A673 (cell line): ENCODE data around the gene ZC3H12C. TPM values are rescaled to one million over a fixed set of nuclear protein-coding genes. Genes with fewer than 3 reads are reported as not detected.

Source experiments
- BruUV-seq: library from RNA; stranded (reverse); fragments of 400-500 nt; replicated peaks from 2 replicates; lab custom pipeline; 2021; lab: Mats Ljungman, UMichigan
- CTCF ChIA-PET: fragments of 300-600 bp; sonication (Branson Sonifier 250); formaldehyde crosslinking; loops from one replicate; lab custom pipeline; 2022; ENCODE audit warnings: antibody characterized with exemption; lab: Charles Lee
- POLR2A ChIA-PET: fragments of 300-600 bp; sonication (Branson Sonifier 250); formaldehyde crosslinking; loops from one replicate; lab custom pipeline; 2022; ENCODE audit warnings: antibody characterized with exemption; ENCODE audit not compliant: low non-redundant PET; lab: Charles Lee
- DNase-seq: peaks from one replicate; pipeline ENCODE4 v3.0.0-alpha.2; 2015; ENCODE audit warnings: low spot score
- H3K27ac ChIP-seq: fragments of 200-600 bp; sonication (generic); 2 replicates; pipeline ENCODE4 v1.5.1; 2016; ENCODE audit warnings: mixed run types, low read depth, mild to moderate bottlenecking, mixed read lengths, antibody characterized with exemption, low read length; ENCODE audit not compliant: poor library complexity, severe bottlenecking
- H3K27me3 ChIP-seq: fragments of 200-600 bp; sonication (generic); replicated peaks from 2 replicates; pipeline ENCODE4 v1.6.1; 2017; ENCODE audit warnings: mixed run types, low read depth, mild to moderate bottlenecking, mixed read lengths, antibody characterized with exemption, low read length; ENCODE audit not compliant: insufficient read depth, poor library complexity
- H3K36me3 ChIP-seq: fragments of 200-600 bp; sonication (generic); 2 replicates; pipeline ENCODE4 v1.6.1; 2016; ENCODE audit warnings: mixed run types, mild to moderate bottlenecking, mixed read lengths, antibody characterized with exemption, low read length; ENCODE audit not compliant: insufficient read depth, poor library complexity, severe bottlenecking
- H3K4me1 ChIP-seq: fragments of 200-600 bp; sonication (generic); 2 replicates; pipeline ENCODE4 v1.6.1; 2017; ENCODE audit warnings: mixed run types, mild to moderate bottlenecking, mixed read lengths, antibody characterized with exemption, low read length; ENCODE audit not compliant: insufficient read depth, poor library complexity, severe bottlenecking
- H3K4me3 ChIP-seq: fragments of 200-600 bp; sonication (generic); 2 replicates; pipeline ENCODE4 v1.5.1; 2016; ENCODE audit warnings: low read depth, mixed run types, mild to moderate bottlenecking, mixed read lengths, low read length; ENCODE audit not compliant: poor library complexity, severe bottlenecking
- H3K9me3 ChIP-seq: fragments of 200-600 bp; sonication (generic); 2 replicates; pipeline ENCODE4 v1.6.1; 2016; ENCODE audit warnings: mixed run types, low read depth, mild to moderate bottlenecking, mixed read lengths, antibody characterized with exemption, low read length; ENCODE audit not compliant: poor library complexity, severe bottlenecking
- EZH2 ChIP-seq: fragments of 200-600 bp; sonication (generic); IDR thresholded peaks from 2 replicates; pipeline ENCODE4 v1.6.1; 2017; ENCODE audit warnings: borderline replicate concordance, low read depth, mild to moderate bottlenecking, mixed read lengths, antibody characterized with exemption, low read length; ENCODE audit not compliant: poor library complexity, severe bottlenecking
- intact Hi-C: fragments of 100-400 bp; cut with micrococcal nuclease; formaldehyde crosslinking; loops from one replicate; pipeline ENCODE4 v1.10.0; 2022; ENCODE audit not compliant: unreplicated experiment
- total RNA-seq: library from RNA; stranded (reverse); gene quantifications from 2 replicates; pipeline ENCODE4 v1.2.3, GENCODE V29; 2021
- TF ChIP-seq, protein P1 (sequence below): fragments of 300-800, 200-600 bp; sonication (generic); conservative IDR thresholded peaks from 2 replicates; pipeline ENCODE4 v1.5.1; 2017; ENCODE audit warnings: low read depth, mild to moderate bottlenecking, antibody characterized with exemption, low read length, moderate library complexity, mixed read lengths

The ZC3H12C gene
- total RNA-seq, 1 experiment from 2014 or later, result 21.7 TPM

DNA sequence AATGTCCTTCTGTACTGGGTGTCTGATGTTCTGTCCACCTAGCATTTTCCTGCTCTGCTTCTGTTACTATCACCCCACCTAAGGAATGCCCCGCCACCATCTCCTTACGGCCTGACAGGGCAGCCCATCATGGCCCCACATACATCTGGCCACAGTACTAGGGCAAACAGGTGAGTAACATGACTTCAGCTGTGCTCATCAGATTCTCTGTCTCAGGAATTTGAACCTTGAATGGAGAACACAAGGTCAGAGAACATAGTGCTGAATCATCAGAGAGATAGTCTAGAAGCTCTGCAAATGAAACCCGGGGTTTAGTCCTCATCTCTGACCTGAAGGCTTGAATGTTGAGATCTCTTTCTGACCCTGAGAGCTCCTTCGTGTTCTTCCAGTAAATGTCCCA lies 32.4 kb downstream of the ZC3H12C start:
- POLR2A ChIA-PET, result no interaction called here
- Histone ChIP-seq H3K4me3 (no peak overlapping the region), H3K27me3 (no peaks in the 10 kb centered on the region), H3K9me3 (no peaks in the 10 kb centered on the region), H3K4me1 (peaks cover 78% of the 10 kb centered on the region), H3K36me3 (no peaks in the 10 kb centered on the region), H3K27ac (no peak overlapping the region)
- no TSS peak for BruUV-seq
- intact Hi-C loops, result loop anchor here (5.0 kb wide), 1 partner anchor 252 kb away; no protein-coding TSS in a partner anchor
- CTCF ChIA-PET, result no interaction called here
- DNase-seq, result no peak
- TF ChIP-seq, protein P1, sequence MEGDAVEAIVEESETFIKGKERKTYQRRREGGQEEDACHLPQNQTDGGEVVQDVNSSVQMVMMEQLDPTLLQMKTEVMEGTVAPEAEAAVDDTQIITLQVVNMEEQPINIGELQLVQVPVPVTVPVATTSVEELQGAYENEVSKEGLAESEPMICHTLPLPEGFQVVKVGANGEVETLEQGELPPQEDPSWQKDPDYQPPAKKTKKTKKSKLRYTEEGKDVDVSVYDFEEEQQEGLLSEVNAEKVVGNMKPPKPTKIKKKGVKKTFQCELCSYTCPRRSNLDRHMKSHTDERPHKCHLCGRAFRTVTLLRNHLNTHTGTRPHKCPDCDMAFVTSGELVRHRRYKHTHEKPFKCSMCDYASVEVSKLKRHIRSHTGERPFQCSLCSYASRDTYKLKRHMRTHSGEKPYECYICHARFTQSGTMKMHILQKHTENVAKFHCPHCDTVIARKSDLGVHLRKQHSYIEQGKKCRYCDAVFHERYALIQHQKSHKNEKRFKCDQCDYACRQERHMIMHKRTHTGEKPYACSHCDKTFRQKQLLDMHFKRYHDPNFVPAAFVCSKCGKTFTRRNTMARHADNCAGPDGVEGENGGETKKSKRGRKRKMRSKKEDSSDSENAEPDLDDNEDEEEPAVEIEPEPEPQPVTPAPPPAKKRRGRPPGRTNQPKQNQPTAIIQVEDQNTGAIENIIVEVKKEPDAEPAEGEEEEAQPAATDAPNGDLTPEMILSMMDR, result no peak
- TF ChIP-seq EZH2, result no peak

DNA sequence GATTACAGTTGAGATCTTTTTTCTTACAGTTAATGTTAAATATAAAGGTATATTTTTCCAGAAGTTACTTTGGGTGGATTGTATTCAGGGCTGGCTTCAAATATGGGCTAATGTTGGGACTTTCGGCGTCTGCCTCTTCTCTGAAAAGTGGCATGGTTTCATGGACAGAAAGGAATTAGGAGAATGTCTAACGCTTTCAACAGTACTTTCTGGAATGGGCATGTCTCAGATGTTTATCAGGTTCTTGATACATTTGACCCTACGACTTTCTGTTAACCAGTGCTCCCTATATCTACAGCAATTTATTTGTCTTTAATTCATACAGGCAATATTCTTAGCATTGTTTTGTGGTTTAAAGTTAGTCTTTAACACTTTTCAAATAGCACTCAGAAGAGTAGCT lies 33.7 kb downstream of the ZC3H12C start:
- no peaks in the 10 kb centered on the region for H3K36me3 ChIP-seq
- CTCF ChIA-PET, result no interaction called here

DNA sequence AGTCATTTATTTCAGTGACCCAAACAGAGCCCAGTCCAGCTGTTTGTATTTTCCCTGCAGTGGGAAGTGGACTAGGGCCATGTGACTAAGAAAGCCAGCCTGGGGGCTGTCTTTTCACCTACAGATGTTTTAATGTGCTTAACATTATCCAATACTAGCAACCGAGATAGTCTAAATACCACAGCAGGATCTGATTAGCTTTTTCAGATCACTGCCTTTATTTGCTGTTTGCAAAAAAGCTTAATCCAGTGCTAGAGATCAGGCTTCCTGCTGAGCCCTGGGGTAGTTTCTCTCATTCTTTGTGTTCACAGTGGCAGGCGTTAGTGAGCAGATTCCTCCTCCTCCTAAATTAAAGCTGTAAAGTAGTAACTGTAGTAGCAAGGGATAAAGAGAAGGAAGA lies 35.0 kb downstream of the ZC3H12C start:
- BruUV-seq, result no TSS peak
- TF ChIP-seq, protein P1, result no peak
- no peak for TF ChIP-seq EZH2
- ChIA-PET POLR2A (interaction anchor here (0.7 kb wide), 1 partner anchor 31 kb away, joined by 4 read pairs; no protein-coding TSS in a partner anchor), CTCF (interaction anchor here (0.7 kb wide), 3 partner anchors 20 to 318 kb away, joined by 3 to 5 read pairs (median 3); no protein-coding TSS in a partner anchor)
- Histone ChIP-seq H3K36me3 (no peaks in the 10 kb centered on the region), H3K27ac (peak overlapping the region; percentile 70), H3K27me3 (no peaks in the 10 kb centered on the region), H3K4me1 (peaks cover 78% of the 10 kb centered on the region), H3K9me3 (no peaks in the 10 kb centered on the region), H3K4me3 (peak overlapping the region; percentile 7)
- intact Hi-C loops, result loop anchor here (1.0 to 5.0 kb wide), 2 partner anchors 182 to 249 kb away; no protein-coding TSS in a partner anchor
- DNase-seq, result peak; percentile 98

More for the DNA sequence above, 33.7 kb downstream of the ZC3H12C start:
- H3K4me3 ChIP-seq, result no peak overlapping the region
- no peaks in the 10 kb centered on the region for H3K9me3 ChIP-seq
- DNase-seq, result no peak
- H3K4me1 ChIP-seq, result peaks cover 78% of the 10 kb centered on the region
- peak overlapping the region; percentile 70 for H3K27ac ChIP-seq
- TF ChIP-seq EZH2, result no peak
- TF ChIP-seq, protein P1, result no peak
- POLR2A ChIA-PET, result no interaction called here
- H3K27me3 ChIP-seq, result no peaks in the 10 kb centered on the region
- intact Hi-C loops, result loop anchor here (5.0 kb wide), 1 partner anchor 250 kb away; no protein-coding TSS in a partner anchor
- BruUV-seq, result no TSS peak
